Dermis lymphatic vessel endothelial cell (primary cell): ENCODE data around the gene RBM11. TPM values are rescaled to one million over a fixed set of nuclear protein-coding genes. Genes with fewer than 3 reads are reported as not detected.

ENCODE experiments used
- total RNA-seq: library from RNA; depleted of rRNA; stranded (reverse); fragments of >200 nt; gene quantifications from 2 replicates; pipeline ENCODE4 v1.2.1, GENCODE V29; 2014

The RBM11 gene
- total RNA-seq = not detected in 2 replicates

GRCh38 chr21:14215971-14216641, at the start of gene RBM11:
TSS of gene RBM11 (plus strand) at chr21:14216157. CDS start at chr21:14216187, 30 bp downstream.

GRCh38 chr21:14210738-14211137, 5.2 kb upstream of the RBM11 start, which contains the start of gene LIPI:
TSS of gene LIPI (minus strand) at chr21:14210955. CDS start at chr21:14210845, 110 bp downstream.

Other genes starting within 250 kb of the RBM11 start
- not detected in 2 replicates for gene LIPI, start 5.2 kb upstream of the RBM11 start, total RNA-seq
- gene HSPA13, start 167.0 kb downstream of the RBM11 start, total RNA-seq = 48.0 and 58.3 TPM in 2 replicates